ENCODE results near the gene PARD3B. TPM values are rescaled to one million over a fixed set of nuclear protein-coding genes. Genes with fewer than 3 reads are reported as not detected.

The PARD3B gene
- total and polyA plus RNA-seq, 7 donors = 3.2 to 64.0 (median 42.5) TPM

GRCh38 chr2:205377324-205377723 lies 832.0 kb downstream of the PARD3B start:
- no peaks in the 10 kb centered on the region for H3K36me3 ChIP-seq
- H3K27ac ChIP-seq = no peak overlapping the region
- no peak for DNase-seq
- no peaks in the 10 kb centered on the region for H3K9me3 ChIP-seq
- no peaks in the 10 kb centered on the region for H3K4me1 ChIP-seq
- TF ChIP-seq POLR2AphosphoS5 (IDR thresholded peaks at IDR 0.05) = no peak
- TF ChIP-seq EP300 (IDR thresholded peaks at IDR 0.05) = no peak
- no peak for TF ChIP-seq CTCF (IDR thresholded peaks at IDR 0.05)
- TF ChIP-seq POLR2A (IDR thresholded peaks at IDR 0.05) = no peak
- H3K27me3 ChIP-seq = no peaks in the 10 kb centered on the region
- no peak overlapping the region for H3K4me3 ChIP-seq
- intact Hi-C loops (cut with DNase I) = no loop called here

- intact Hi-C loops (cut with DNase I) = no loop called here
- H3K27ac ChIP-seq = no peak overlapping the region
- TF ChIP-seq EP300 (IDR thresholded peaks at IDR 0.05) = no peak
- H3K27me3 ChIP-seq = no peaks in the 10 kb centered on the region
- peaks cover 0 to 10% (median 0%) of the 10 kb centered on the region in 4 donors for H3K4me1 ChIP-seq
- no peak for DNase-seq
- H3K9me3 ChIP-seq = no peaks in the 10 kb centered on the region
- H3K4me3 ChIP-seq = no peak overlapping the region
- WGBS, 2 donors = 91 to 94% methylated on average over 2 of the region's 2 CpGs
- no peaks in the 10 kb centered on the region for H3K36me3 ChIP-seq
Observed at GRCh38 chr2:205383601-205384000, 838.3 kb downstream of the PARD3B start.

- no peak for DNase-seq
- TF ChIP-seq CTCF (IDR thresholded peaks at IDR 0.05) (no peak), EP300 (IDR thresholded peaks at IDR 0.05) (no peak)
- Histone ChIP-seq H3K36me3 (no peaks in the 10 kb centered on the region), H3K27ac (no peak overlapping the region), H3K4me1 (peaks cover 0 to 10% (median 0%) of the 10 kb centered on the region in 4 donors), H3K4me3 (no peak overlapping the region), H3K27me3 (no peaks in the 10 kb centered on the region), H3K9me3 (no peaks in the 10 kb centered on the region)
- intact Hi-C loops (cut with DNase I) = no loop called here
- 92 to 94% methylated on average over 3 of the region's 3 CpGs for WGBS, 2 donors
Observed at GRCh38 chr2:205386109-205386508, 840.8 kb downstream of the PARD3B start.

GRCh38 chr2:205387350-205388055 lies 842.2 kb downstream of the PARD3B start:
- H3K4me3 ChIP-seq = no peak overlapping the region
- no peak overlapping the region for H3K27ac ChIP-seq
- H3K4me1 ChIP-seq = peaks cover 0 to 10% (median 0%) of the 10 kb centered on the region in 4 donors
- no peaks in the 10 kb centered on the region for H3K9me3 ChIP-seq
- no peaks in the 10 kb centered on the region for H3K36me3 ChIP-seq
- TF ChIP-seq CTCF (IDR thresholded peaks at IDR 0.05) (no peak), POLR2AphosphoS5 (IDR thresholded peaks at IDR 0.05) (no peak)
- H3K27me3 ChIP-seq = no peaks in the 10 kb centered on the region
- WGBS, 2 donors = 89 to 92% methylated on average over 5 of the region's 5 CpGs
- no peak for DNase-seq
- intact Hi-C loops (cut with DNase I) = no loop called here

- no peaks in the 10 kb centered on the region for H3K27me3 ChIP-seq
- H3K4me1 ChIP-seq = no peaks in the 10 kb centered on the region
- no peak for DNase-seq
- intact Hi-C loops (cut with DNase I) = no loop called here
- no peak for TF ChIP-seq POLR2AphosphoS5 (IDR thresholded peaks at IDR 0.05)
- no peak for TF ChIP-seq CTCF (IDR thresholded peaks at IDR 0.05)
- TF ChIP-seq POLR2A (IDR thresholded peaks at IDR 0.05) = no peak
- no peak for TF ChIP-seq EP300 (IDR thresholded peaks at IDR 0.05)
- H3K36me3 ChIP-seq = no peaks in the 10 kb centered on the region
- H3K27ac ChIP-seq = no peak overlapping the region
- no peaks in the 10 kb centered on the region for H3K9me3 ChIP-seq
- 84 to 91% methylated on average over 4 of the region's 4 CpGs for WGBS, 2 donors
- H3K4me3 ChIP-seq = no peak overlapping the region
Observed at GRCh38 chr2:205390866-205391265, 845.6 kb downstream of the PARD3B start.

Measured in sigmoid colon (tissue), 7 donors.